ENCODE results near the gene NUDT8. TPM values are rescaled to one million over a fixed set of nuclear protein-coding genes. Genes with fewer than 3 reads are reported as not detected.

The NUDT8 gene
- total RNA-seq, 1 donor from 2014 or later = 102 TPM

DNA sequence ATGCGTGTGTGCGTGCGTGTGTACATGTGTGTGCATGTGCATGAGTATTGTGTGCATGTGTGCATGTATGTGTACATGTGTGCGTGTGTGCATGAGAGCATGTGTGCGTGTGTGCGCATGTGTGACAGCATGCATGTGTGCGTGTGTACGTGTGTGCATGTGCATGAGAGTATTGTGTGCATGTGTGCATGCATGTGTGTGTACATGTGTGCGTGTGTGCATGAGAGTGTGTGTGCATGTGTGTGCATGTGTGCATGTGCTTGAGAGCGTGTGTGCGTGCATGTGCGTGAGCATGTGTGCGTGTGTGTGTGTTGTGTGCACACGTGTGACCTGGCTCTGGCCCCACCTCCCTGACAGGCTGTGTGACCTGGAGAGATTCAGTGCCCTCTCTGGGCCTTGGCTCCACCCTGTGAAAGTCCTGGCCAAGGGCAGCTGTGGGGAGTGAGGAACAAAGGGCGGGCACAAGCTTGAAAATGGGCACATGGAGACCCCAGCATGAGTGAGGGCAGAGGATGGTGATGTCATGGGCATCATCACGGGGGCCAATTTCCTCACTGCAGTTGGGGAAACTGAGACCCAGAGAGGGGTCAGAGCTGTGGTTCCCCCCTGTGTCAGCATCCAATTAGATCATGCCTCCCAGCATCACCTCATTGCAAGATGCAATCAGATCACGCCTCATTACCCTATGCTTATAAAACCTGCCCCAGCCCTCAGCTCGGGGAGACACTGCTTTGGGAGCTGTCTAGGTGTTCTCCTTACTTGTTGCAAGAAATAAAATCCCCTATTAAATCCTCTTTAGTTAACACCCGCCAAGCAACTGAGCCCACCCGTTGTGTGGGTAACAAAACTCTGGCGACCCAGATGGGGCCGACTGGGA is 20.1 kb upstream of the NUDT8 start:
- peak overlapping the region; percentile 40 for H3K4me3 ChIP-seq
- H3K9me3 ChIP-seq (replicated peaks) = no peaks in the 10 kb centered on the region
- intact Hi-C loops (cut with micrococcal nuclease) = no loop called here
- H3K36me3 ChIP-seq = no peaks in the 10 kb centered on the region
- peaks cover 60% of the 10 kb centered on the region for H3K27me3 ChIP-seq (ENCODE audit: low read depth)
- TF ChIP-seq CTCF (IDR thresholded peaks at IDR 0.05; ENCODE audit: borderline replicate concordance) = no peak
- no peaks in the 10 kb centered on the region for H3K4me1 ChIP-seq
- no peak overlapping the region for H3K27ac ChIP-seq (replicated peaks)
- DNase-seq = no peak

GRCh38 chr11:67648796-67649613 is 19.3 kb upstream of the NUDT8 start:
- Histone ChIP-seq H3K4me3 (no peak overlapping the region), H3K36me3 (no peaks in the 10 kb centered on the region), H3K27me3 (ENCODE audit: low read depth) (peaks cover 56% of the 10 kb centered on the region), H3K27ac (replicated peaks) (no peak overlapping the region), H3K4me1 (no peaks in the 10 kb centered on the region), H3K9me3 (replicated peaks) (peaks cover 1% of the 10 kb centered on the region)
- intact Hi-C loops (cut with micrococcal nuclease) = no loop called here
- no peak for TF ChIP-seq CTCF (IDR thresholded peaks at IDR 0.05; ENCODE audit: borderline replicate concordance)
- DNase-seq = no peak

GRCh38 chr11:67648140-67648795 is 18.5 kb upstream of the NUDT8 start:
- DNase-seq = no peak
- no peaks in the 10 kb centered on the region for H3K4me1 ChIP-seq
- H3K27ac ChIP-seq (replicated peaks) = no peak overlapping the region
- no peak for TF ChIP-seq CTCF (IDR thresholded peaks at IDR 0.05; ENCODE audit: borderline replicate concordance)
- H3K27me3 ChIP-seq (ENCODE audit: low read depth) = peaks cover 56% of the 10 kb centered on the region
- H3K4me3 ChIP-seq = no peak overlapping the region
- intact Hi-C loops (cut with micrococcal nuclease) = no loop called here
- peaks cover 7% of the 10 kb centered on the region for H3K9me3 ChIP-seq (replicated peaks)
- H3K36me3 ChIP-seq = no peaks in the 10 kb centered on the region

DNA sequence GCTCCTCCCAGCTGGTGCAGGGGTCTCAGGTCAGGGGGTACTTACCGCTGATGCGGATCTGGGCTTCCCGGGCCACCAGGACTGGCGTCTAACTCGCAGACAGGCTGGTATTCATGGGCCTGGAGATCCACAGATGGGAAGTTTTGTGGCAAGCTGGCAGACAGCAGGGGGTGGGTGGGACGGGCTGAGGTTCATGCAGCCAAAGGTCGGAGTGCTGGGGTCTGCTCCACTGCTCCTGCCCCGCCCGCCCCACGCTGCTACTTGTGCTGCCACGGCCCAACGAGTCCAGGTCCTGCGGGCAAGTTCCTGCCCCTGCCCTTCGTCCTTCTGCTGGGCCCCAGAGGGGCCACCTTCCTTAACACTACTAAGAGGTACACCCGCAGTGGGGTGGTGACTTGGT is 17.7 kb upstream of the NUDT8 start:
- Histone ChIP-seq H3K27ac (replicated peaks) (no peak overlapping the region), H3K27me3 (ENCODE audit: low read depth) (peaks cover 56% of the 10 kb centered on the region), H3K9me3 (replicated peaks) (peaks cover 7% of the 10 kb centered on the region), H3K4me3 (no peak overlapping the region), H3K36me3 (no peaks in the 10 kb centered on the region), H3K4me1 (no peaks in the 10 kb centered on the region)
- TF ChIP-seq CTCF (IDR thresholded peaks at IDR 0.05; ENCODE audit: borderline replicate concordance) = no peak
- no peak for DNase-seq
- intact Hi-C loops (cut with micrococcal nuclease) = no loop called here

- no peak overlapping the region for H3K4me3 ChIP-seq
- no peaks in the 10 kb centered on the region for H3K4me1 ChIP-seq
- intact Hi-C loops (cut with micrococcal nuclease) = no loop called here
- H3K36me3 ChIP-seq = no peaks in the 10 kb centered on the region
- H3K27me3 ChIP-seq (ENCODE audit: low read depth) = peaks cover 56% of the 10 kb centered on the region
- no peak overlapping the region for H3K27ac ChIP-seq (replicated peaks)
- H3K9me3 ChIP-seq (replicated peaks) = peaks cover 7% of the 10 kb centered on the region
- no peak for TF ChIP-seq CTCF (IDR thresholded peaks at IDR 0.05; ENCODE audit: borderline replicate concordance)
- DNase-seq = no peak
These were observed 17.0 kb upstream of the NUDT8 start for GRCh38 chr11:67646535-67647336.

All from left ventricle myocardium inferior (tissue), 1 donor.